Ectodermal cell (in vitro differentiated cells): Measurements from ENCODE around the gene TRRAP.

Source experiments
- H3K27ac ChIP-seq: 2 replicates; pipeline ENCODE4 v1.7.0; 2013; ENCODE audit warnings: mild to moderate bottlenecking, low read depth, low read length; ENCODE audit not compliant: insufficient read depth, poor library complexity, severe bottlenecking
- H3K27me3 ChIP-seq: 2 replicates; pipeline ENCODE4 v1.7.0; 2013; ENCODE audit warnings: mild to moderate bottlenecking, low read length; ENCODE audit not compliant: insufficient read depth, control insufficient read depth, poor library complexity, severe bottlenecking
- H3K36me3 ChIP-seq: one replicate; pipeline ENCODE4 v1.7.0; 2013; ENCODE audit warnings: low read length; ENCODE audit not compliant: control insufficient read depth, insufficient read depth
- H3K4me1 ChIP-seq: one replicate; pipeline ENCODE4 v1.7.0; 2013; ENCODE audit warnings: low read length; ENCODE audit not compliant: control insufficient read depth, insufficient read depth
- H3K4me3 ChIP-seq: 2 replicates; pipeline ENCODE4 v1.7.0; 2013; ENCODE audit warnings: low read depth, low read length, control low read depth; ENCODE audit not compliant: insufficient read depth
- H3K9me3 ChIP-seq: 2 replicates; pipeline ENCODE4 v1.7.0; 2013; ENCODE audit warnings: mild to moderate bottlenecking, low read length, moderate library complexity; ENCODE audit not compliant: control insufficient read depth
- WGBS, 2 experiments: methylation state at CpG; one replicate each; pipeline ENCODE4 v1.1.7; 2013; ENCODE audit warnings: missing lambda C conversion rate in 2 of 2; 5-methylcytosine and 5-hydroxymethylcytosine counted together

The TRRAP gene

GRCh38 chr7:98992076-98992475, 113.7 kb downstream of the TRRAP start:
- Histone ChIP-seq H3K27me3 (no peaks in the 10 kb centered on the region), H3K36me3 (peaks cover 66% of the 10 kb centered on the region), H3K4me1 (no peaks in the 10 kb centered on the region), H3K27ac (no peak overlapping the region), H3K4me3 (no peak overlapping the region), H3K9me3 (no peaks in the 10 kb centered on the region)
- WGBS, 2 experiments, result 95% methylated on average over 16 of the region's 16 CpGs

GRCh38 chr7:98993024-98993897, 114.9 kb downstream of the TRRAP start:
- Histone ChIP-seq H3K4me1 (no peaks in the 10 kb centered on the region), H3K27ac (no peak overlapping the region), H3K27me3 (no peaks in the 10 kb centered on the region), H3K9me3 (no peaks in the 10 kb centered on the region), H3K4me3 (no peak overlapping the region), H3K36me3 (peaks cover 64% of the 10 kb centered on the region)
- WGBS, 2 experiments, result 97% methylated on average over 32 of the region's 32 CpGs

GRCh38 chr7:98994046-98994944, 116.0 kb downstream of the TRRAP start:
- no peak overlapping the region for H3K27ac ChIP-seq
- H3K27me3 ChIP-seq, result no peaks in the 10 kb centered on the region
- H3K9me3 ChIP-seq, result no peaks in the 10 kb centered on the region
- no peaks in the 10 kb centered on the region for H3K4me1 ChIP-seq
- peaks cover 59% of the 10 kb centered on the region for H3K36me3 ChIP-seq
- H3K4me3 ChIP-seq, result no peak overlapping the region
- WGBS, 2 experiments, result 96 to 97% methylated on average over 34 of the region's 34 CpGs

GRCh38 chr7:98995111-98995510, 116.8 kb downstream of the TRRAP start:
- no peaks in the 10 kb centered on the region for H3K27me3 ChIP-seq
- 97% methylated on average over 13 of the region's 13 CpGs for WGBS, 2 experiments
- no peaks in the 10 kb centered on the region for H3K4me1 ChIP-seq
- H3K4me3 ChIP-seq, result no peak overlapping the region
- no peaks in the 10 kb centered on the region for H3K9me3 ChIP-seq
- H3K27ac ChIP-seq, result no peak overlapping the region
- peaks cover 51% of the 10 kb centered on the region for H3K36me3 ChIP-seq

- Histone ChIP-seq H3K27me3 (no peaks in the 10 kb centered on the region), H3K36me3 (peaks cover 52% of the 10 kb centered on the region), H3K4me1 (no peaks in the 10 kb centered on the region), H3K9me3 (no peaks in the 10 kb centered on the region), H3K4me3 (no peak overlapping the region), H3K27ac (no peak overlapping the region)
- 95 to 96% methylated on average over 16 of the region's 16 CpGs for WGBS, 2 experiments
These were observed 117.3 kb downstream of the TRRAP start for GRCh38 chr7:98995523-98996149.

- WGBS, 2 experiments, result 97 to 98% methylated on average over 14 to 15 of the region's 15 CpGs
- Histone ChIP-seq H3K9me3 (no peaks in the 10 kb centered on the region), H3K36me3 (peaks cover 53% of the 10 kb centered on the region), H3K4me3 (no peak overlapping the region), H3K27me3 (no peaks in the 10 kb centered on the region), H3K4me1 (no peaks in the 10 kb centered on the region), H3K27ac (no peak overlapping the region)
These were observed 117.8 kb downstream of the TRRAP start for GRCh38 chr7:98996150-98996552.

GRCh38 chr7:98997846-98998245, 119.5 kb downstream of the TRRAP start:
- Histone ChIP-seq H3K27me3 (no peaks in the 10 kb centered on the region), H3K27ac (no peak overlapping the region), H3K36me3 (peaks cover 44% of the 10 kb centered on the region), H3K4me1 (no peaks in the 10 kb centered on the region), H3K9me3 (no peaks in the 10 kb centered on the region), H3K4me3 (no peak overlapping the region)
- WGBS, 2 experiments, result 94 to 97% methylated on average over 3 of the region's 3 CpGs

GRCh38 chr7:98998821-98999725, 120.7 kb downstream of the TRRAP start:
- Histone ChIP-seq H3K36me3 (peaks cover 36% of the 10 kb centered on the region), H3K27me3 (no peaks in the 10 kb centered on the region), H3K4me1 (no peaks in the 10 kb centered on the region), H3K27ac (no peak overlapping the region), H3K4me3 (no peak overlapping the region), H3K9me3 (no peaks in the 10 kb centered on the region)
- WGBS, 2 experiments, result 95 to 97% methylated on average over 10 of the region's 10 CpGs

- H3K27ac ChIP-seq, result no peak overlapping the region
- H3K9me3 ChIP-seq, result no peaks in the 10 kb centered on the region
- H3K36me3 ChIP-seq, result peaks cover 40% of the 10 kb centered on the region
- WGBS, 2 experiments, result 95% methylated on average over 20 of the region's 20 CpGs
- no peaks in the 10 kb centered on the region for H3K4me1 ChIP-seq
- H3K4me3 ChIP-seq, result no peak overlapping the region
- no peaks in the 10 kb centered on the region for H3K27me3 ChIP-seq
These were observed 122.0 kb downstream of the TRRAP start for GRCh38 chr7:99000196-99000903.
